ENCODE measurements around the gene ZDHHC1. TPM values are rescaled to one million over a fixed set of nuclear protein-coding genes. Genes with fewer than 3 reads are reported as not detected.

Gene ZDHHC1
- total and polyA plus RNA-seq, 2 of the 13 experiments (the other 11 are each of a cell fraction or from before 2014, with no cell fraction given) = 0.51 to 1.1 TPM

GRCh38 chr16:67430977-67431774, 14.9 kb upstream of the ZDHHC1 start, which contains the start of gene HSD11B2 (continued):
- TF ChIP-seq SNAPC4 (CRISPR knock-in tag; IDR thresholded peaks at IDR 0.05) (no peak), ZC3H13 (CRISPR knock-in tag; IDR thresholded peaks at IDR 0.05) (no peak), TRIM22 (IDR thresholded peaks at IDR 0.05) (no peak), ZNF17 (CRISPR knock-in tag; IDR thresholded peaks at IDR 0.05) (no peak), ZBTB26 (CRISPR knock-in tag; IDR thresholded peaks at IDR 0.05; ENCODE audit: borderline replicate concordance) (no peak), HMG20B (CRISPR knock-in tag; conservative IDR thresholded peaks at IDR 0.05) (no peak), ZNF781 (CRISPR knock-in tag; IDR thresholded peaks at IDR 0.05; ENCODE audit: borderline replicate concordance, not compliant biosample characterization) (no peak), ZSCAN22 (CRISPR knock-in tag; IDR thresholded peaks at IDR 0.05) (no peak), SIX1 (CRISPR knock-in tag; IDR thresholded peaks at IDR 0.05; ENCODE audit: borderline replicate concordance) (no peak), ZNF18 (CRISPR knock-in tag; IDR thresholded peaks at IDR 0.05; ENCODE audit: insufficient replicate concordance) (no peak), SOX6 (IDR thresholded peaks at IDR 0.05) (no peak), SOX6 (CRISPR knock-in tag; IDR thresholded peaks at IDR 0.05) (no peak), ZNF776 (CRISPR knock-in tag; IDR thresholded peaks at IDR 0.05) (0 out of 2 replicates have a peak, but pooled peaks have one; percentile 27), ADNP (CRISPR knock-in tag; IDR thresholded peaks at IDR 0.05) (no peak), ZNF788 (CRISPR knock-in tag; IDR thresholded peaks at IDR 0.05; ENCODE audit: borderline replicate concordance) (no peak), FOXK1 (CRISPR knock-in tag; IDR thresholded peaks at IDR 0.05; ENCODE audit: borderline replicate concordance, low read depth) (no peak), ZNF672 (CRISPR knock-in tag; IDR thresholded peaks at IDR 0.05) (no peak)

Measured in HepG2 (cell line).